CD14-positive monocyte (primary cell): ENCODE data around the gene TRA2B. TPM values are rescaled to one million over a fixed set of nuclear protein-coding genes. Genes with fewer than 3 reads are reported as not detected.

ENCODE experiments used
- DNase-seq, 3 donors: peaks; one replicate each; pipeline ENCODE4 v3.0.0-alpha.2; 2011 to 2022
- H2AFZ ChIP-seq: 2 replicates; pipeline ENCODE4 v1.6.0; 2012; ENCODE audit warnings: mild to moderate bottlenecking, low read depth, low read length, inconsistent platforms; ENCODE audit not compliant: insufficient read depth, poor library complexity, severe bottlenecking
- H3K27ac ChIP-seq, 2 donors: 1 replicate in 1 of 2; 2 replicates in 1 of 2; pipeline ENCODE4 v1.5.1; 2012 to 2013; ENCODE audit warnings: low read length in 2 of 2, control low read depth in 1 of 2, inconsistent platforms in 1 of 2, low read depth in 1 of 2, mild to moderate bottlenecking in 1 of 2
- H3K27me3 ChIP-seq, 2 donors: one replicate each; pipeline versions ENCODE4 v1.6.0 to v1.6.1; 2011 to 2013; ENCODE audit warnings: low read length in 2 of 2; ENCODE audit not compliant: control insufficient read depth in 2 of 2, insufficient read depth in 2 of 2
- H3K36me3 ChIP-seq, 2 donors: replicated peaks in 1 of 2; 1 replicate in 1 of 2; 2 replicates in 1 of 2; pipeline versions ENCODE4 v1.5.1 to v1.6.1; 2012 to 2013; ENCODE audit warnings: low read length in 2 of 2, control low read depth in 1 of 2, inconsistent platforms in 1 of 2, mild to moderate bottlenecking in 1 of 2; ENCODE audit not compliant: insufficient read depth in 2 of 2, control insufficient read depth in 1 of 2
- H3K4me1 ChIP-seq, 2 donors: 1 replicate in 1 of 2; 2 replicates in 1 of 2; pipeline versions ENCODE4 v1.5.1 to v1.6.1; 2012 to 2013; ENCODE audit warnings: low read length in 2 of 2, control low read depth in 1 of 2, inconsistent platforms in 1 of 2, mild to moderate bottlenecking in 1 of 2, moderate library complexity in 1 of 2; ENCODE audit not compliant: insufficient read depth in 2 of 2, control insufficient read depth in 1 of 2
- H3K4me2 ChIP-seq: replicated peaks from 2 replicates; pipeline ENCODE3; 2012; ENCODE audit warnings: low read length, moderate library complexity, mild to moderate bottlenecking; ENCODE audit not compliant: poor library complexity, severe bottlenecking; ENCODE audit errors: extremely low read depth
- H3K4me3 ChIP-seq, 3 experiments: fragments of 200-600 bp in 1 of 3; sonication (generic) in 1 of 3; replicated peaks in 1 of 3; 1 replicate in 2 of 3; 2 replicates in 1 of 3; pipeline ENCODE4 v1.5.1; 2011 to 2013; ENCODE audit warnings: low read length in 3 of 3, mild to moderate bottlenecking in 3 of 3, control low read depth in 2 of 3, low read depth in 2 of 3, inconsistent platforms in 1 of 3, moderate library complexity in 1 of 3
- H3K79me2 ChIP-seq: 2 replicates; pipeline ENCODE4 v1.6.0; 2012; ENCODE audit warnings: mild to moderate bottlenecking, control low read depth, inconsistent platforms, low read length, moderate library complexity; ENCODE audit not compliant: insufficient read depth
- H3K9ac ChIP-seq: 2 replicates; pipeline ENCODE4 v1.6.0; 2017; ENCODE audit warnings: low read length, mild to moderate bottlenecking; ENCODE audit not compliant: insufficient read depth, poor library complexity, severe bottlenecking
- H3K9me3 ChIP-seq, 2 donors: replicated peaks in 1 of 2; 1 replicate in 1 of 2; 2 replicates in 1 of 2; pipeline versions ENCODE4 v1.5.1 to v1.6.1; 2012 to 2013; ENCODE audit warnings: low read length in 2 of 2, control low read depth in 1 of 2; ENCODE audit not compliant: control insufficient read depth in 1 of 2, insufficient read depth in 1 of 2
- H4K20me1 ChIP-seq: 2 replicates; pipeline ENCODE4 v1.6.0; 2012; ENCODE audit warnings: mild to moderate bottlenecking, low read length, control low read depth, moderate library complexity; ENCODE audit not compliant: insufficient read depth
- H3K27ac Mint-ChIP-seq, 7 donors: one replicate each; pipeline ENCODE4 v1.8.0; 2020; ENCODE audit warnings: mild to moderate bottlenecking in 7 of 7, mixed read lengths in 7 of 7, moderate library complexity in 6 of 7, inconsistent platforms in 2 of 7
- H3K27me3 Mint-ChIP-seq, 3 donors: one replicate each; pipeline ENCODE4 v1.8.0; 2021 to 2022; ENCODE audit warnings: low read depth in 3 of 3, mild to moderate bottlenecking in 3 of 3, mixed read lengths in 3 of 3, moderate library complexity in 3 of 3, inconsistent platforms in 1 of 3
- H3K36me3 Mint-ChIP-seq, 2 donors: one replicate each; pipeline ENCODE4 v1.8.0; 2020; ENCODE audit warnings: mixed read lengths in 2 of 2, inconsistent platforms in 1 of 2, mild to moderate bottlenecking in 1 of 2
- H3K4me1 Mint-ChIP-seq: one replicate; pipeline ENCODE4 v1.8.0; 2020; ENCODE audit warnings: mild to moderate bottlenecking, mixed read lengths
- H3K4me3 Mint-ChIP-seq, 2 donors: one replicate each; pipeline ENCODE4 v1.8.0; 2020; ENCODE audit warnings: mild to moderate bottlenecking in 2 of 2, mixed read lengths in 2 of 2, moderate library complexity in 1 of 2
- H3K9me3 Mint-ChIP-seq, 7 donors: one replicate each; pipeline ENCODE4 v1.8.0; 2020 to 2022; ENCODE audit warnings: mixed read lengths in 7 of 7, mild to moderate bottlenecking in 6 of 7, moderate library complexity in 6 of 7, inconsistent platforms in 2 of 7
- CTCF ChIP-seq: fragments of 200-600 bp; IDR thresholded peaks from one replicate; pipeline ENCODE4 v1.8.0; 2022; ENCODE audit warnings: antibody characterized with exemption, mild to moderate bottlenecking
- WGBS: methylation state at CpG from one replicate; pipeline ENCODE4 v1.1.5; 2013; ENCODE audit warnings: missing lambda C conversion rate; ENCODE audit not compliant: insufficient coverage; 5-methylcytosine and 5-hydroxymethylcytosine counted together
- intact Hi-C, 2 donors: fragments of 100-400 bp; cut with micrococcal nuclease; formaldehyde crosslinking; loops; one replicate each; pipeline versions ENCODE4 v1.15.0 to v1.15.1; 2023
- polyA plus RNA-seq, 3 donors: library from polyadenylated mRNA; depleted of rRNA in 1 of 3; unstranded in 2 of 3; stranded (reverse) in 1 of 3; fragments of 300-500 nt in 2 of 3; fragments of >200 nt in 1 of 3; fragmentation: Illumina TruSeq in 2 of 3; gene quantifications; 1 replicate in 2 of 3; 2 replicates in 1 of 3; pipeline ENCODE4 v1.2.3, GENCODE V29; 2012 to 2021

Gene TRA2B
- polyA plus RNA-seq, 3 donors: 99.9 to 507 (median 121) TPM

GRCh38 chr3:185926445-185926844 is 11.4 kb downstream of the TRA2B start:
- no peaks in the 10 kb centered on the region for H3K27me3 ChIP-seq
- peaks cover 100% of the 10 kb centered on the region for H4K20me1 ChIP-seq
- Mint-ChIP-seq H3K36me3 (peaks cover 71 to 86% of the 10 kb centered on the region in 2 donors), H3K4me1 (peaks cover 47% of the 10 kb centered on the region), H3K4me3 (no peak overlapping the region), H3K27ac (peak overlapping the region in 3 of 7 donors; percentile 1 to 46 (median 13)), H3K9me3 (peaks cover 0 to 2% (median 0%) of the 10 kb centered on the region in 7 donors), H3K27me3 (no peaks in the 10 kb centered on the region)
- no peak for DNase-seq
- H3K4me2 ChIP-seq: no peak overlapping the region
- peaks cover 63 to 82% of the 10 kb centered on the region in 2 donors for H3K36me3 ChIP-seq
- WGBS: 86% methylated on average over 5 of the region's 9 CpGs
- no peak overlapping the region for H3K9ac ChIP-seq
- no peak overlapping the region for H3K4me3 ChIP-seq
- no peaks in the 10 kb centered on the region for H3K9me3 ChIP-seq
- intact Hi-C loops: no loop called here
- no peak overlapping the region for H2AFZ ChIP-seq
- peaks cover 41 to 43% of the 10 kb centered on the region in 2 donors for H3K4me1 ChIP-seq
- peak overlapping the region in 1 of 2 donors; percentile 5 for H3K27ac ChIP-seq
- H3K79me2 ChIP-seq: peaks cover 100% of the 10 kb centered on the region
- no peak for TF ChIP-seq CTCF

DNA sequence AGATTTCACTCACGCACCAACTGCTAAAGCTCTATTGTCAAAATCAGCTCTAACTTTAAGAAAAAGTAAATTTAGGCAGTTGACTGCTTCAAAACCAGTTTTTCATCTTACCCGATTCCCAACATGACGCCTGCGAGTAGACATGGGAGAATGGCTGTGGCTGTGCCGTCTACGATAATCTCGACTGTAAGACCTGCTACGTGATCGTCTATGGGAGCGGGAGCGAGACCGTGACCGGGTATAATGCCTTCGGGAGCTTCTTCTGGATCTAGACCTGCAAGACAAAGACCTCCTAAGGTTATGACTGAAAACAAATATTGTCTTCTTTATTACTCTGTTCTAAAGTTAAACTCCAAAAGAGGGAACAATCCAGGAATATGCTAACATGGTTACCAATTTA is 12.5 kb downstream of the TRA2B start:
- Histone ChIP-seq H3K9ac (no peak overlapping the region), H3K4me1 (peaks cover 30 to 32% of the 10 kb centered on the region in 2 donors), H2AFZ (no peak overlapping the region), H3K36me3 (peaks cover 74 to 82% of the 10 kb centered on the region in 2 donors), H3K27ac (no peak overlapping the region), H3K4me3 (no peak overlapping the region), H3K27me3 (no peaks in the 10 kb centered on the region), H3K4me2 (no peak overlapping the region), H3K9me3 (no peaks in the 10 kb centered on the region), H4K20me1 (peaks cover 100% of the 10 kb centered on the region), H3K79me2 (peaks cover 100% of the 10 kb centered on the region)
- H3K4me1 Mint-ChIP-seq: peaks cover 36% of the 10 kb centered on the region
- no peaks in the 10 kb centered on the region for H3K27me3 Mint-ChIP-seq
- peaks cover 75 to 86% of the 10 kb centered on the region in 2 donors for H3K36me3 Mint-ChIP-seq
- WGBS: 100% methylated on average over 4 of the region's 14 CpGs
- H3K27ac Mint-ChIP-seq: peak overlapping the region in 1 of 7 donors; percentile 43
- no peak for DNase-seq
- intact Hi-C loops: no loop called here
- TF ChIP-seq CTCF: no peak
- peaks cover 0 to 2% (median 0%) of the 10 kb centered on the region in 7 donors for H3K9me3 Mint-ChIP-seq
- no peak overlapping the region for H3K4me3 Mint-ChIP-seq
